Uterus (tissue), 2 donors: ENCODE results near the gene NCAPD2.

ENCODE experiments used
- POLR2A ChIP-seq, 2 donors: fragments of 450-650 bp; IDR thresholded peaks; one replicate each; pipeline ENCODE4 v1.6.1; 2016; ENCODE audit warnings: antibody characterized with exemption in 2 of 2, mild to moderate bottlenecking in 1 of 2, moderate library complexity in 1 of 2
- TF ChIP-seq, protein P1 (sequence below), 4 experiments: fragments of 200-600 bp in 2 of 4; fragments of 450-650 bp in 2 of 4; sonication (generic) in 2 of 4; IDR thresholded peaks; one replicate each; pipeline ENCODE4 v1.5.1; 2016 to 2019; ENCODE audit warnings: antibody characterized with exemption in 4 of 4, mild to moderate bottlenecking in 2 of 4, moderate library complexity in 1 of 4

DNA sequence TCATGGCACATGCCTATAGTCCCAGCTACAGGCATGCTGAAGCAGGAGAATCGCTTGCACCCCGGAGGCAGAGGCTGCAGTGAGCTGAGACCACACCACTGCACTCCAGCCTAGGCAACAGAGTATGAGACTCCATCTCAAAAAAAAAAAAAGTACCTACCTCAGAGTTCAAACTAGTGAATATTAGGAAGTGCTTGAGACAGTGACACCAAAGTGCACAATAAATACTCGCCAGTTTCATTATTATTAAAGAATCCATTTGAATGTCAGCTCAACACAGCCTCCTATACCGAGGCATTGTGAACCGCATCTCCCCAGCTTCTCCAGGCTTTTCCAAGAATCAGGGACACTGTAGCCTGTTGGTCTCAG, 45.4 kb downstream of the NCAPD2 start:
- TF ChIP-seq, protein P1, sequence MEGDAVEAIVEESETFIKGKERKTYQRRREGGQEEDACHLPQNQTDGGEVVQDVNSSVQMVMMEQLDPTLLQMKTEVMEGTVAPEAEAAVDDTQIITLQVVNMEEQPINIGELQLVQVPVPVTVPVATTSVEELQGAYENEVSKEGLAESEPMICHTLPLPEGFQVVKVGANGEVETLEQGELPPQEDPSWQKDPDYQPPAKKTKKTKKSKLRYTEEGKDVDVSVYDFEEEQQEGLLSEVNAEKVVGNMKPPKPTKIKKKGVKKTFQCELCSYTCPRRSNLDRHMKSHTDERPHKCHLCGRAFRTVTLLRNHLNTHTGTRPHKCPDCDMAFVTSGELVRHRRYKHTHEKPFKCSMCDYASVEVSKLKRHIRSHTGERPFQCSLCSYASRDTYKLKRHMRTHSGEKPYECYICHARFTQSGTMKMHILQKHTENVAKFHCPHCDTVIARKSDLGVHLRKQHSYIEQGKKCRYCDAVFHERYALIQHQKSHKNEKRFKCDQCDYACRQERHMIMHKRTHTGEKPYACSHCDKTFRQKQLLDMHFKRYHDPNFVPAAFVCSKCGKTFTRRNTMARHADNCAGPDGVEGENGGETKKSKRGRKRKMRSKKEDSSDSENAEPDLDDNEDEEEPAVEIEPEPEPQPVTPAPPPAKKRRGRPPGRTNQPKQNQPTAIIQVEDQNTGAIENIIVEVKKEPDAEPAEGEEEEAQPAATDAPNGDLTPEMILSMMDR (IDR thresholded peaks at IDR 0.05), result no peak
- no peak for TF ChIP-seq POLR2A (IDR thresholded peaks at IDR 0.05)
